ENCODE data around the gene DGKG.

- TF ChIP-seq TAF1 (IDR thresholded peaks at IDR 0.05; ENCODE audit: low read depth, low read length) (no peak), POLR2A (IDR thresholded peaks at IDR 0.05; ENCODE audit: low read depth, low read length) (no peak)
Measured at GRCh38 chr3:186117521-186118134, 244.4 kb downstream of the DGKG start.
